HepG2 (cell line): Measurements from ENCODE around the gene CLDN7. TPM values are rescaled to one million over a fixed set of nuclear protein-coding genes. Genes with fewer than 3 reads are reported as not detected.
A peak's percentile ranks its signal among the peaks of the same experiment; 100 is the strongest.

Source experiments
- ATAC-seq: fragments of 200-7000 bp; cut with Tn5 transposase; 3 replicates; pipeline ENCODE4 v1.9.1; 2020; ENCODE audit warnings: mild to moderate bottlenecking, moderate library complexity
- BruUV-seq: library from RNA; stranded (reverse); fragments of 400-500 nt; replicated peaks from 2 replicates; lab custom pipeline; 2021; lab: Mats Ljungman, UMichigan
- CTCF ChIA-PET: fragments of 300-600 bp; formaldehyde crosslinking; extraction: SDS; loops from one replicate; lab custom pipeline; 2021; ENCODE audit warnings: low total read pairs, inconsistent platforms, low intra/inter-chr PET ratio; lab: Yijun Ruan, JAX
- POLR2A ChIA-PET: fragments of 350-600 bp; sonication (Branson Sonifier 250); formaldehyde crosslinking; loops from one replicate; lab custom pipeline; 2020; ENCODE audit warnings: antibody characterized with exemption, inconsistent platforms; lab: Yijun Ruan, JAX
- DNase-seq: peaks from one replicate; pipeline ENCODE4 v3.0.0-alpha.2; 2015; ENCODE audit warnings: low spot score
- FAIRE-seq: peaks from 3 replicates; lab custom pipeline; 2011; peaks lifted over from hg19 to GRCh38; lab: Jason Lieb, UNC
- H2AFZ ChIP-seq: one replicate; pipeline ENCODE4 v1.6.1; 2011; ENCODE audit warnings: low read length, inconsistent platforms
- H3K27ac ChIP-seq: fragments of 300-600 bp; 3 replicates; pipeline ENCODE4 v1.8.0; 2011; ENCODE audit warnings: mixed run types, mild to moderate bottlenecking, mixed read lengths, low read length, inconsistent platforms; ENCODE audit not compliant: insufficient read depth; ENCODE audit errors: extremely low read length
- H3K27me3 ChIP-seq, 2 experiments: fragments of 200-600 bp in 1 of 2; 2 replicates in 1 of 2; 3 replicates in 1 of 2; pipeline versions ENCODE4 v1.6.0 to v1.8.0; 2011; ENCODE audit warnings: low read length in 2 of 2, mild to moderate bottlenecking in 2 of 2, moderate library complexity in 2 of 2, inconsistent platforms in 1 of 2; ENCODE audit not compliant: insufficient read depth in 2 of 2, control insufficient read depth in 1 of 2
- H3K36me3 ChIP-seq, 2 experiments: fragments of 200-600 bp in 1 of 2; replicated peaks in 1 of 2; 2 replicates in 1 of 2; 3 replicates in 1 of 2; pipeline versions ENCODE4 v1.5.1 to v1.8.0; 2011; ENCODE audit warnings: low read length in 2 of 2, inconsistent platforms in 1 of 2; ENCODE audit not compliant: insufficient read depth in 2 of 2, control insufficient read depth in 1 of 2
- H3K4me1 ChIP-seq: 2 replicates; pipeline ENCODE4 v1.5.1; 2012; ENCODE audit warnings: low read length, inconsistent platforms; ENCODE audit not compliant: insufficient read depth
- H3K4me2 ChIP-seq: 2 replicates; pipeline ENCODE4 v1.6.0; 2011; ENCODE audit warnings: low read depth, low read length, inconsistent platforms
- H3K4me3 ChIP-seq, 3 experiments: fragments of 200-600 bp in 1 of 3; sonication (generic), shearing (Covaris generic) in 1 of 3; replicated peaks in 1 of 3; 2 replicates each; pipeline ENCODE4 v1.5.1; 2011 to 2016; ENCODE audit warnings: low read length in 3 of 3, inconsistent platforms in 2 of 3, low read depth in 2 of 3, mild to moderate bottlenecking in 2 of 3, control low read depth in 1 of 3, mixed read lengths in 1 of 3; ENCODE audit not compliant: insufficient read depth in 1 of 3
- H3K79me2 ChIP-seq: one replicate; pipeline ENCODE4 v1.6.1; 2011; ENCODE audit warnings: low read length, inconsistent platforms; ENCODE audit not compliant: insufficient read depth
- H3K9ac ChIP-seq: 2 replicates; pipeline ENCODE4 v1.6.0; 2011; ENCODE audit warnings: mild to moderate bottlenecking, low read depth, low read length, inconsistent platforms; ENCODE audit not compliant: insufficient read depth
- H3K9me3 ChIP-seq: 2 replicates; pipeline ENCODE4 v1.5.1; 2012; ENCODE audit warnings: mild to moderate bottlenecking, low read length
- H4K20me1 ChIP-seq: 2 replicates; pipeline ENCODE4 v1.6.0; 2011; ENCODE audit warnings: inconsistent platforms, mild to moderate bottlenecking, low read length, moderate library complexity; ENCODE audit not compliant: insufficient read depth
- DPF2 ChIP-seq: sonication (generic); formaldehyde crosslinking; IDR thresholded peaks from 2 replicates; pipeline ENCODE4 v1.4.0; 2020; ENCODE audit warnings: mild to moderate bottlenecking, low read depth, missing genetic modification reagents, borderline replicate concordance
- HDAC2 ChIP-seq: sonication (generic); formaldehyde crosslinking; IDR thresholded peaks from 2 replicates; pipeline ENCODE4 v1.4.0; 2020; ENCODE audit warnings: missing genetic modification reagents
- HNF1B ChIP-seq: sonication (generic); formaldehyde crosslinking; IDR thresholded peaks from 2 replicates; pipeline ENCODE4 v1.5.1; 2020; ENCODE audit warnings: mild to moderate bottlenecking, moderate library complexity, missing genetic modification reagents
- JDP2 ChIP-seq: sonication (generic); formaldehyde crosslinking; IDR thresholded peaks from 2 replicates; pipeline ENCODE4 v1.8.1; 2022; ENCODE audit warnings: missing genetic modification reagents, borderline replicate concordance
- MXD4 ChIP-seq: IDR thresholded peaks from 2 replicates; pipeline ENCODE4 v1.6.1; 2016; ENCODE audit warnings: mild to moderate bottlenecking, missing biosample characterization, missing genetic modification reagents
- NFYB ChIP-seq: sonication (generic); formaldehyde crosslinking; IDR thresholded peaks from 2 replicates; pipeline ENCODE4 v1.4.0; 2020; ENCODE audit warnings: missing genetic modification reagents
- POLR2AphosphoS5 ChIP-seq: IDR thresholded peaks from 2 replicates; pipeline ENCODE4 v1.6.1; 2012; ENCODE audit warnings: low read depth, low read length
- RBM22 ChIP-seq: fragments of 200-400 bp; formaldehyde crosslinking; optimal IDR thresholded peaks from 2 replicates; pipeline ENCODE3; 2017; ENCODE audit warnings: mild to moderate bottlenecking, low read length, moderate library complexity
- SMAD9 ChIP-seq: sonication (generic); formaldehyde crosslinking; IDR thresholded peaks from 2 replicates; pipeline ENCODE4 v1.5.1; 2020; ENCODE audit warnings: mild to moderate bottlenecking, missing genetic modification reagents
- ZNF10 ChIP-seq: sonication (generic); formaldehyde crosslinking; IDR thresholded peaks from 2 replicates; pipeline ENCODE4 v1.4.0; 2020; ENCODE audit warnings: mild to moderate bottlenecking, low read depth, missing genetic modification reagents, borderline replicate concordance
- ZNF180 ChIP-seq: sonication (generic); formaldehyde crosslinking; IDR thresholded peaks from 2 replicates; pipeline ENCODE4 v1.4.0; 2020; ENCODE audit warnings: low read depth, missing genetic modification reagents, borderline replicate concordance
- ZNF589 ChIP-seq: sonication (generic); formaldehyde crosslinking; conservative IDR thresholded peaks from 2 replicates; pipeline ENCODE4 v1.8.0; 2022; ENCODE audit warnings: mild to moderate bottlenecking, moderate library complexity, missing genetic modification reagents
- WGBS: methylation state at CpG from one replicate; pipeline ENCODE4 v1.1.6; 2017; ENCODE audit warnings: low lambda C conversion rate; 5-methylcytosine and 5-hydroxymethylcytosine counted together
- in situ Hi-C: cut with HindIII; loops from 2 replicates; pipeline ENCODE4 v1.10.0; 2017; ENCODE audit warnings: low pct_unique_long_range_greater_than_20kb; ENCODE audit not compliant: extremely low pct_ligation_motif_present
- intact Hi-C: fragments of 100-400 bp; cut with micrococcal nuclease; formaldehyde crosslinking; loops from one replicate; pipeline ENCODE4 v1.10.0; 2022; ENCODE audit not compliant: unreplicated experiment
- polyA plus RNA-seq, 8 experiments: library from polyadenylated mRNA; depleted of rRNA in 3 of 8; stranded (reverse) in 7 of 8; unstranded in 1 of 8; fragments of >200 nt; fragmentation: Illumina TruSeq in 4 of 8; extraction: Trizol in 4 of 8; gene quantifications; 2 replicates each; pipeline versions ENCODE4 v1.2.1 to v1.2.3, GENCODE V29; 2011 to 2016; ENCODE audit warnings: low read depth in 4 of 8, missing spikeins in 1 of 8, mixed read lengths in 1 of 8; ENCODE audit not compliant: insufficient read depth in 1 of 8
- total RNA-seq, 5 experiments: library from RNA; depleted of rRNA; stranded (reverse); fragments of >200 nt; fragmentation: Illumina TruSeq; extraction: Trizol; gene quantifications; 2 replicates each; pipeline ENCODE4 v1.2.3, GENCODE V29; 2016; ENCODE audit warnings: low read depth in 1 of 5

The CLDN7 gene
- total and polyA plus RNA-seq, 2 of the 13 experiments (the other 11 are each of a cell fraction or from before 2014, with no cell fraction given): not detected

- Histone ChIP-seq H3K4me1 (peaks cover 60% of the 10 kb centered on the region), H3K36me3 (peaks cover 21 to 43% of the 10 kb centered on the region in 2 experiments), H3K9ac (peak overlapping the region; percentile 94; the same call in 1 of the 2 replicates), H3K4me3 (peak overlapping the region; percentile 3 to 84 (median 77); a peak in 3 of 6 replicates), H4K20me1 (peaks cover 53% of the 10 kb centered on the region), H2AFZ (no peak overlapping the region), H3K4me2 (peak overlapping the region; percentile 90), H3K9me3 (no peaks in the 10 kb centered on the region)
- FAIRE-seq (no peak), ATAC-seq (no peak)
- CTCF ChIA-PET: no interaction called here
- WGBS: 84% methylated on average over 12 of the region's 12 CpGs
- intact Hi-C loops: no loop called here
- BruUV-seq: no TSS peak
- TF ChIP-seq ZNF589 (no peak), SMAD9 (no peak), RBM22 (peak; percentile 44), ZNF180 (no peak), POLR2AphosphoS5 (0 out of 2 replicates have a peak, but pooled peaks have one; percentile 19), JDP2 (CRISPR knock-in tag) (no peak), MXD4 (CRISPR knock-in tag) (no peak), HDAC2 (CRISPR knock-in tag) (no peak), DPF2 (no peak), ZNF10 (CRISPR knock-in tag) (no peak), HNF1B (CRISPR knock-in tag) (0 out of 2 replicates have a peak, but pooled peaks have one; percentile 15), NFYB (CRISPR knock-in tag) (no peak)
- TF ChIP-seq, all 625 proteins: peak for 3
- POLR2A ChIA-PET: interaction anchor here (1.5 to 3.0 kb wide), 3 partner anchors 20 to 136 kb away, joined by 3 to 17 read pairs (median 5); partner anchors contain the start of genes CHRNB1, NEURL4 and SLC2A4
- Histone ChIP-seq H3K79me2 (peaks cover 49% of the 10 kb centered on the region), H3K27me3 (no peaks in the 10 kb centered on the region), H3K27ac (no peak overlapping the region)
- DNase-seq: no peak
- in situ Hi-C loops: no loop called here
These were observed 47.4 kb upstream of the CLDN7 start for GRCh38 chr17:7309628-7310027.
